ENCODE results near the gene SMARCB1.

The SMARCB1 gene

DNA sequence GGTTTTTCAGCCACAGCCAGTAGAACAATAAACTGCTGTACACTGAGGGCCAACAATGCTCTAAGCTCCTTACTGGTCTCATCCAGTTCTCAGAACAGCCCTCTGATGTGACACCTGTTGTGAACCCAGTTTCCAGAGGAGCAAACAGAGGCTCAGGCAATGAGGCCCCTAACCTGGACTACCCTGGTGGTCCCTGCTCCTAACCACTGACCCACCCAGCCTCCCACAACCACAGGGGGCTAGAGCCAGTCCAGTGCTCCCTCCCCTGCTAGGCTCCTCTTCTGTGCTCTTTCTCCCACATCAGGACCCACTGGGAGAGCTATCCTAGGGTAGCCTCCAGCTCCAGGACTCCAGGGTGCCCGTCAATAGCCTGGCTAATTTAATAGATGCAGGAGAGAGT lies 4.1 kb upstream of the SMARCB1 start:
- Histone ChIP-seq H3K36me3 (replicated peaks) (no peaks in the 10 kb centered on the region), H3K27me3 (replicated peaks) (no peaks in the 10 kb centered on the region), H3K4me3 (ENCODE audit: low read depth, low read length) (no peak overlapping the region), H3K27ac (no peak overlapping the region)
- TF ChIP-seq, protein P1, sequence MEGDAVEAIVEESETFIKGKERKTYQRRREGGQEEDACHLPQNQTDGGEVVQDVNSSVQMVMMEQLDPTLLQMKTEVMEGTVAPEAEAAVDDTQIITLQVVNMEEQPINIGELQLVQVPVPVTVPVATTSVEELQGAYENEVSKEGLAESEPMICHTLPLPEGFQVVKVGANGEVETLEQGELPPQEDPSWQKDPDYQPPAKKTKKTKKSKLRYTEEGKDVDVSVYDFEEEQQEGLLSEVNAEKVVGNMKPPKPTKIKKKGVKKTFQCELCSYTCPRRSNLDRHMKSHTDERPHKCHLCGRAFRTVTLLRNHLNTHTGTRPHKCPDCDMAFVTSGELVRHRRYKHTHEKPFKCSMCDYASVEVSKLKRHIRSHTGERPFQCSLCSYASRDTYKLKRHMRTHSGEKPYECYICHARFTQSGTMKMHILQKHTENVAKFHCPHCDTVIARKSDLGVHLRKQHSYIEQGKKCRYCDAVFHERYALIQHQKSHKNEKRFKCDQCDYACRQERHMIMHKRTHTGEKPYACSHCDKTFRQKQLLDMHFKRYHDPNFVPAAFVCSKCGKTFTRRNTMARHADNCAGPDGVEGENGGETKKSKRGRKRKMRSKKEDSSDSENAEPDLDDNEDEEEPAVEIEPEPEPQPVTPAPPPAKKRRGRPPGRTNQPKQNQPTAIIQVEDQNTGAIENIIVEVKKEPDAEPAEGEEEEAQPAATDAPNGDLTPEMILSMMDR (IDR thresholded peaks at IDR 0.05; ENCODE audit: low read depth, low read length, missing control alignments), result no peak
- no peak for DNase-seq
- in situ Hi-C loops (cut with HindIII; ENCODE audit: low pct_ligation_motif_present, low sequenced_read_pairs), result no loop called here

DNA sequence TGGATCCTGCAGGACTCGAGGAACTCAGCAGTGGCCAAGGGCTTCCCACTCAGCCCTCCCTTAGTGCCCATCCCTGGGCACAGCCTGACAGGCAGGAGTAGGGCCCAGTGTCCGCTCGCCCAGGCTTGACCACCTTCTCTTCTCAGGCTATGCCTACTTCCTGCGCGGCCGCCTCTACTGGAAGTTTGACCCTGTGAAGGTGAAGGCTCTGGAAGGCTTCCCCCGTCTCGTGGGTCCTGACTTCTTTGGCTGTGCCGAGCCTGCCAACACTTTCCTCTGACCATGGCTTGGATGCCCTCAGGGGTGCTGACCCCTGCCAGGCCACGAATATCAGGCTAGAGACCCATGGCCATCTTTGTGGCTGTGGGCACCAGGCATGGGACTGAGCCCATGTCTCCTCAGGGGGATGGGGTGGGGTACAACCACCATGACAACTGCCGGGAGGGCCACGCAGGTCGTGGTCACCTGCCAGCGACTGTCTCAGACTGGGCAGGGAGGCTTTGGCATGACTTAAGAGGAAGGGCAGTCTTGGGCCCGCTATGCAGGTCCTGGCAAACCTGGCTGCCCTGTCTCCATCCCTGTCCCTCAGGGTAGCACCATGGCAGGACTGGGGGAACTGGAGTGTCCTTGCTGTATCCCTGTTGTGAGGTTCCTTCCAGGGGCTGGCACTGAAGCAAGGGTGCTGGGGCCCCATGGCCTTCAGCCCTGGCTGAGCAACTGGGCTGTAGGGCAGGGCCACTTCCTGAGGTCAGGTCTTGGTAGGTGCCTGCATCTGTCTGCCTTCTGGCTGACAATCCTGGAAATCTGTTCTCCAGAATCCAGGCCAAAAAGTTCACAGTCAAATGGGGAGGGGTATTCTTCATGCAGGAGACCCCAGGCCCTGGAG lies 3.3 kb upstream of the SMARCB1 start:
- in situ Hi-C loops (cut with HindIII; ENCODE audit: low pct_ligation_motif_present, low sequenced_read_pairs), result no loop called here
- TF ChIP-seq, protein P1 (IDR thresholded peaks at IDR 0.05; ENCODE audit: low read depth, low read length, missing control alignments), result no peak
- Histone ChIP-seq H3K36me3 (replicated peaks) (no peaks in the 10 kb centered on the region), H3K27me3 (replicated peaks) (no peaks in the 10 kb centered on the region), H3K4me3 (ENCODE audit: low read depth, low read length) (no peak overlapping the region), H3K27ac (no peak overlapping the region)
- DNase-seq, result no peak

DNA sequence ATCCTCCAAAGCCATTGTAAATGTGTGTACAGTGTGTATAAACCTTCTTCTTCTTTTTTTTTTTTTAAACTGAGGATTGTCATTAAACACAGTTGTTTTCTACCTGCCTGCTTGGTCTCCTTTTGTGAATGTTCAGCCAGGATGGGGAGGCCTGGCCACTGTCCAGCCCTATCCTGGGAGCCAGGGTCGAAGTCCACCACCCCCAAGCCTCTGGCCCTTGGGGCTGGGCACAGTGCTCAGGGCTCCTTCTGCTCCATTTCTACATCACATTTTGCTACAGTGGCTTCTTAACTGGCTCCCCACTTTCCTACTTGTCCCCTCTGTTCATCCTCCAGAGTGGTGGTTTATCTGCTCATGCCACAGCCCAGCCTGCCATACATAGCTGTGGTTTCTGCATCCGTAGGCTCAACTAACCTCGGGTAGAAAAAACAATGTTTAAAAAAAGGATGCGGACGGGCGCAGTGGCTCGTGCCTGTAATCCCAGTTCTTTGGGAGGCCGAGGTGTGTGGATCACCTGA lies 2.5 kb upstream of the SMARCB1 start:
- H3K27ac ChIP-seq, result no peak overlapping the region
- TF ChIP-seq, protein P1 (IDR thresholded peaks at IDR 0.05; ENCODE audit: low read depth, low read length, missing control alignments), result no peak
- no peaks in the 10 kb centered on the region for H3K36me3 ChIP-seq (replicated peaks)
- in situ Hi-C loops (cut with HindIII; ENCODE audit: low pct_ligation_motif_present, low sequenced_read_pairs), result no loop called here
- no peak overlapping the region for H3K4me3 ChIP-seq (ENCODE audit: low read depth, low read length)
- DNase-seq, result peak; percentile 60
- no peaks in the 10 kb centered on the region for H3K27me3 ChIP-seq (replicated peaks)

DNA sequence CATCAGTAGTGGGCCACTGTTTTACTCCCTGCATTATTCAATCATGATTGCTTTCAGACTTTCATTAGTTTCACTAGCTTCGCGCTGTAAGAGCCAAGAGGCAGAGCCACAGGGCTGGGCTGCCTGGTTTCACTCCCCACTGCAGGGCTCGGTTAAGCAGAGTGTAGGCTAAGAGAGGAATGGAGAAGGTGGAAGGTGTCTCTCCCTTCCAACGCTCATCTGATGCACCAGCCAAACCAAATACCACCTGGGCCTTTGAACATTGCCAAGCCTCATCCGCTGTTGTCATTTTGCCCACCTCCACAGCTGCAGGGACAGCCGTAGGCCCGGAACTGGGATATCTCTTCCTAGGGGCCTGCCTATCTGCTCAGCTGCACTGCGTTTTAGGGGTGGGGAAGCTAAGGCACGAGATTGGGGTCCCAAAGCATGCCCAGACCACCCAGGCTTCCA lies 480 bp upstream of the SMARCB1 start:
- no peak for DNase-seq
- Histone ChIP-seq H3K4me3 (ENCODE audit: low read depth, low read length) (peak overlapping the region; percentile 89), H3K36me3 (replicated peaks) (no peaks in the 10 kb centered on the region), H3K27me3 (replicated peaks) (no peaks in the 10 kb centered on the region), H3K27ac (peak overlapping the region; percentile 94)
- TF ChIP-seq, protein P1 (IDR thresholded peaks at IDR 0.05; ENCODE audit: low read depth, low read length, missing control alignments), result no peak
- in situ Hi-C loops (cut with HindIII; ENCODE audit: low pct_ligation_motif_present, low sequenced_read_pairs), result no loop called here

DNA sequence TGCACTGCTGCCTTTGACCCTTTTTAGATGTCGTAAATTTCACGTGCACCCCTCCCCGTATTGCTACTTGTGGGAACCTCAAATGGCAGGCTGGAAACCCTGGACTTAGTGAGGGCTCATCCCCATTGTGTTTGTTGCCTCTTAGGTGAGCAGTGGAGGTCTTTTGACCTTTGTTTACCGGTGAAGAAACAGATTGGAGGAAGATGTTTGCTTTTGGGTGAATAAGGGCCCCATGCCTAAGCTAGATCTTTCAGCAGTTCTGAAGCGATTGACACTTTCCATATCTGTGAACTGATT lies 782 bp downstream of the SMARCB1 start:
- Histone ChIP-seq H3K4me3 (ENCODE audit: low read depth, low read length) (peak overlapping the region; percentile 89), H3K27ac (peak overlapping the region; percentile 94), H3K36me3 (replicated peaks) (peaks cover 3% of the 10 kb centered on the region), H3K27me3 (replicated peaks) (no peaks in the 10 kb centered on the region)
- no peak for DNase-seq
- in situ Hi-C loops (cut with HindIII; ENCODE audit: low pct_ligation_motif_present, low sequenced_read_pairs), result no loop called here
- TF ChIP-seq, protein P1 (IDR thresholded peaks at IDR 0.05; ENCODE audit: low read depth, low read length, missing control alignments), result no peak
